Measurements from ENCODE around the gene ATOH8. TPM values are rescaled to one million over a fixed set of nuclear protein-coding genes. Genes with fewer than 3 reads are reported as not detected.

Gene ATOH8
- total RNA-seq, 1 experiment from 2014 or later, result 0.81 TPM

DNA sequence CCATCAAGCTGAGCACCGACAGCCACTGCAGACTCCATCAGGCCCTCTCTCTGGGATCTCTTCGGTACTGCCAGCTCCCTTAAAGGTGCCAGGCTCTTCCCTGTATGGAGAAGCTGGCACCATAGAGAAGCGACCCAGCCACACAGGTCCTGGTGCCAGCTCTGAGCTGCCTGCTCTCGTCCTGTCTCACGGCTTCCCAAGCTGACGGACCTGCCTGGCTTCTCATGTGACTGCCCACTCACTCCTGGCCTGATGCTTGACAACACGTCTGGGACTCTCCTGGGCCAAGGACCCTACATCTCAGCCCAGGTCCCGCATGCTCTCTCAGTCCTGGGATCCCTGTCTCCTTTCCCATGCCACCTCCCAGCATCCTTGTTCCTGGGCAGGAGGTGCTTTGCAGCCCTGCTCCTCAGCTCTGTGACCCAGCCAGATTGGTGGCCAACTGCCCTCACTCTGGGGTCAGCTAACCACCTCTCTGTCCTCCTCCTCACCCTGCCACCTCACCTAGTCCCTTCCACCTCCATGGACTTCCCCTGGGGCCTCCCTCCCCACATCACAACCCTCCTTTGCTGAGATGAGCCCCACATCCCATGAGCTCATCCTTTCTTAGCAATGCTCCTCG is 12.5 kb upstream of the ATOH8 start (continued):
- TF ChIP-seq, protein P1, sequence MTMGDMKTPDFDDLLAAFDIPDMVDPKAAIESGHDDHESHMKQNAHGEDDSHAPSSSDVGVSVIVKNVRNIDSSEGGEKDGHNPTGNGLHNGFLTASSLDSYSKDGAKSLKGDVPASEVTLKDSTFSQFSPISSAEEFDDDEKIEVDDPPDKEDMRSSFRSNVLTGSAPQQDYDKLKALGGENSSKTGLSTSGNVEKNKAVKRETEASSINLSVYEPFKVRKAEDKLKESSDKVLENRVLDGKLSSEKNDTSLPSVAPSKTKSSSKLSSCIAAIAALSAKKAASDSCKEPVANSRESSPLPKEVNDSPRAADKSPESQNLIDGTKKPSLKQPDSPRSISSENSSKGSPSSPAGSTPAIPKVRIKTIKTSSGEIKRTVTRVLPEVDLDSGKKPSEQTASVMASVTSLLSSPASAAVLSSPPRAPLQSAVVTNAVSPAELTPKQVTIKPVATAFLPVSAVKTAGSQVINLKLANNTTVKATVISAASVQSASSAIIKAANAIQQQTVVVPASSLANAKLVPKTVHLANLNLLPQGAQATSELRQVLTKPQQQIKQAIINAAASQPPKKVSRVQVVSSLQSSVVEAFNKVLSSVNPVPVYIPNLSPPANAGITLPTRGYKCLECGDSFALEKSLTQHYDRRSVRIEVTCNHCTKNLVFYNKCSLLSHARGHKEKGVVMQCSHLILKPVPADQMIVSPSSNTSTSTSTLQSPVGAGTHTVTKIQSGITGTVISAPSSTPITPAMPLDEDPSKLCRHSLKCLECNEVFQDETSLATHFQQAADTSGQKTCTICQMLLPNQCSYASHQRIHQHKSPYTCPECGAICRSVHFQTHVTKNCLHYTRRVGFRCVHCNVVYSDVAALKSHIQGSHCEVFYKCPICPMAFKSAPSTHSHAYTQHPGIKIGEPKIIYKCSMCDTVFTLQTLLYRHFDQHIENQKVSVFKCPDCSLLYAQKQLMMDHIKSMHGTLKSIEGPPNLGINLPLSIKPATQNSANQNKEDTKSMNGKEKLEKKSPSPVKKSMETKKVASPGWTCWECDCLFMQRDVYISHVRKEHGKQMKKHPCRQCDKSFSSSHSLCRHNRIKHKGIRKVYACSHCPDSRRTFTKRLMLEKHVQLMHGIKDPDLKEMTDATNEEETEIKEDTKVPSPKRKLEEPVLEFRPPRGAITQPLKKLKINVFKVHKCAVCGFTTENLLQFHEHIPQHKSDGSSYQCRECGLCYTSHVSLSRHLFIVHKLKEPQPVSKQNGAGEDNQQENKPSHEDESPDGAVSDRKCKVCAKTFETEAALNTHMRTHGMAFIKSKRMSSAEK (CRISPR knock-in tag; IDR thresholded peaks at IDR 0.05; ENCODE audit: borderline replicate concordance), result no peak
- TF ChIP-seq, protein P2, sequence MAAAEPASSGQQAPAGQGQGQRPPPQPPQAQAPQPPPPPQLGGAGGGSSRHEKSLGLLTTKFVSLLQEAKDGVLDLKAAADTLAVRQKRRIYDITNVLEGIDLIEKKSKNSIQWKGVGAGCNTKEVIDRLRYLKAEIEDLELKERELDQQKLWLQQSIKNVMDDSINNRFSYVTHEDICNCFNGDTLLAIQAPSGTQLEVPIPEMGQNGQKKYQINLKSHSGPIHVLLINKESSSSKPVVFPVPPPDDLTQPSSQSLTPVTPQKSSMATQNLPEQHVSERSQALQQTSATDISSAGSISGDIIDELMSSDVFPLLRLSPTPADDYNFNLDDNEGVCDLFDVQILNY (CRISPR knock-in tag; IDR thresholded peaks at IDR 0.05), result no peak
- TF ChIP-seq, protein P3, sequence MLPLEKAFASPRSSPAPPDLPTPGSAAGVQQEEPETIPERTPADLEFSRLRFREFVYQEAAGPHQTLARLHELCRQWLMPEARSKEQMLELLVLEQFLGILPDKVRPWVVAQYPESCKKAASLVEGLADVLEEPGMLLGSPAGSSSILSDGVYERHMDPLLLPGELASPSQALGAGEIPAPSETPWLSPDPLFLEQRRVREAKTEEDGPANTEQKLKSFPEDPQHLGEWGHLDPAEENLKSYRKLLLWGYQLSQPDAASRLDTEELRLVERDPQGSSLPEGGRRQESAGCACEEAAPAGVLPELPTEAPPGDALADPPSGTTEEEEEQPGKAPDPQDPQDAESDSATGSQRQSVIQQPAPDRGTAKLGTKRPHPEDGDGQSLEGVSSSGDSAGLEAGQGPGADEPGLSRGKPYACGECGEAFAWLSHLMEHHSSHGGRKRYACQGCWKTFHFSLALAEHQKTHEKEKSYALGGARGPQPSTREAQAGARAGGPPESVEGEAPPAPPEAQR (CRISPR knock-in tag; IDR thresholded peaks at IDR 0.05), result no peak
- no peak for TF ChIP-seq TCF7 (CRISPR knock-in tag; IDR thresholded peaks at IDR 0.05; ENCODE audit: low read depth)

DNA sequence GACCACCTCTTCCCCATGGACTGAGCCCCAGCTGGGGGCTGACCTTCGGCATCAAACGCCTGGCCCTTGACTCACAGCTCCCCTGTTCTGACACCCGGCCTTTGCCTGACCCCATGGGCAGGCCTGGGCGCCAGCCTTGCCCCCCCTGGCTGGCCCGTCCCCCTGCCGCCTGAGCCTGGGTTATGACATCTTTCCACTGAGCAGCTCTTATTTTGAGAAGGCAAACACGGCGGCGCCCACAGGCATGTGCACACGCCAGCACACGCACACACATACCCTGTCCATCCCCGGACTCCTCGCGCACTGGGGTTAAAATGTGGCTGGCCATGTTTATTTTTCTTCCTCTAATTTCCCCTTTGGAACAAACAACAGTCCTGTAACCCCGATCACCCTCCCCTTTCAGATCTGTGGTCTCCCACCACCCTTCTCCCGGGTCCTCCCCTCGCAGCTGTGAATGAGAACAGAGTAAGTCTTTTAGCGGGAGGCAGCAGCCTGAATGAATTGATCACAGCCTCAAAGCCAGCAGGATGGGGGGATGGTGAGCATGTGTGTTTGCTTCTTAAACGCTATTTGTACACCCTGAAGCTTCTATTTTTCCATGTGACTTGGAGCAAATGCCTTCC is 11.8 kb upstream of the ATOH8 start:
- Mint-ChIP-seq H3K27ac (no peak overlapping the region), H3K9me3 (no peaks in the 10 kb centered on the region; the same call in 1 of the 2 replicates), H3K4me1 (peaks cover 7% of the 10 kb centered on the region), H3K4me3 (no peak overlapping the region), H3K36me3 (no peaks in the 10 kb centered on the region), H3K27me3 (ENCODE audit: low read depth) (peaks cover 10% of the 10 kb centered on the region)
- POLR2A ChIA-PET, result no interaction called here
- TF ChIP-seq, protein P4, sequence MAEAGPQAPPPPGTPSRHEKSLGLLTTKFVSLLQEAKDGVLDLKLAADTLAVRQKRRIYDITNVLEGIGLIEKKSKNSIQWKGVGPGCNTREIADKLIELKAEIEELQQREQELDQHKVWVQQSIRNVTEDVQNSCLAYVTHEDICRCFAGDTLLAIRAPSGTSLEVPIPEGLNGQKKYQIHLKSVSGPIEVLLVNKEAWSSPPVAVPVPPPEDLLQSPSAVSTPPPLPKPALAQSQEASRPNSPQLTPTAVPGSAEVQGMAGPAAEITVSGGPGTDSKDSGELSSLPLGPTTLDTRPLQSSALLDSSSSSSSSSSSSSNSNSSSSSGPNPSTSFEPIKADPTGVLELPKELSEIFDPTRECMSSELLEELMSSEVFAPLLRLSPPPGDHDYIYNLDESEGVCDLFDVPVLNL (CRISPR knock-in tag; IDR thresholded peaks at IDR 0.05; ENCODE audit: borderline replicate concordance, low read depth), result no peak
- peak; percentile 47; the same call in 1 of the 2 replicates for TF ChIP-seq GABPB1 (CRISPR knock-in tag; IDR thresholded peaks at IDR 0.05)
- ATAC-seq (no peak), DNase-seq (ENCODE audit: low spot score) (no peak)
- CTCF ChIA-PET, result interaction anchor here (0.9 to 5.8 kb wide), 12 partner anchors 8 to 85 kb away, joined by 3 to 38 read pairs (median 4); no protein-coding TSS in a partner anchor

DNA sequence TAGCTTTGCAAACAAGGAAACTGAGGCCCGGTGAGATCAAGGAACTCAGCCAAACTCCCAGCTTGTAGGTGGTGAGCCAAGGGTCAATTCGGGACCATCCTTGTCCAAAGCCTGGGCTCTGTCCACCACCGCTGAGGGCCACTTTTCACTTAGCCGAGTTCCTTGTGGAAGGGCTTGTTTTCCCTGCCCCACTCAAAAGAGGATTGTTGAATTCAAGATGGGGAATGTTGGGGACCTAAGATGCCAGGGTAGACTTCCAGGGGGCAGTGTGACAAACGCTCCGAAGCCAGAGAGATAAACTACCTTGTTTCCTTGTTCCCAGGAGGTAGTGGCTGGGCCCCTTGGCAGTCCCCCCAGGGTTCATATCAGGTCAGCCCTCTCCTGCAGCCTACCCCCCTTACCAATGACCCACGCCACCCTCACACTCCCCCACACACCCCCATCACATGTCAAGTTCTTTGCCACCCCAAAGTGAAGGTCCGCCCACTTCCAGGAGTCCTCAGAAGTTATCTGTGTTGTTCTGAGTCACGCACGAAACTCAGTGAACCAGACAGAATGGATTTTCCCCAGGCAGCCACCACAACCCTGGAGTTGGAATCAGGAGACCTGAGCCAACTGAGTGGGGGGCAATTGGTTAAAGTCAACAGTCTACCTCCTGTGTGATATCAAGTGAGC is 10.3 kb upstream of the ATOH8 start:
- H3K4me3 Mint-ChIP-seq, result no peak overlapping the region
- peaks cover 10% of the 10 kb centered on the region for H3K27me3 Mint-ChIP-seq (ENCODE audit: low read depth)
- H3K27ac Mint-ChIP-seq, result no peak overlapping the region
- TF ChIP-seq SOX15 (CRISPR knock-in tag; IDR thresholded peaks at IDR 0.05) (no peak), TEAD1 (CRISPR knock-in tag; IDR thresholded peaks at IDR 0.05) (no peak), GRHL2 (CRISPR knock-in tag; IDR thresholded peaks at IDR 0.05; ENCODE audit: insufficient replicate concordance, severe bottlenecking) (no peak)
- TF ChIP-seq, protein P5, sequence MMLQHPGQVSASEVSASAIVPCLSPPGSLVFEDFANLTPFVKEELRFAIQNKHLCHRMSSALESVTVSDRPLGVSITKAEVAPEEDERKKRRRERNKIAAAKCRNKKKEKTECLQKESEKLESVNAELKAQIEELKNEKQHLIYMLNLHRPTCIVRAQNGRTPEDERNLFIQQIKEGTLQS (CRISPR knock-in tag; conservative IDR thresholded peaks at IDR 0.05), result no peak
- H3K36me3 Mint-ChIP-seq, result no peaks in the 10 kb centered on the region
- H3K9me3 Mint-ChIP-seq, result no peaks in the 10 kb centered on the region; the same call in 1 of the 2 replicates
- no peak for ATAC-seq
- DNase-seq (ENCODE audit: low spot score), result no peak
- ChIA-PET POLR2A (no interaction called here), CTCF (interaction anchor here (0.8 to 5.8 kb wide), 10 partner anchors 8 to 106 kb away, joined by 3 to 38 read pairs (median 6); no protein-coding TSS in a partner anchor)
- H3K4me1 Mint-ChIP-seq, result peaks cover 7% of the 10 kb centered on the region
